HEK293 (cell line): ENCODE results near the gene SUMO1.

Source experiments
- CTCF ChIA-PET: fragments of 350-600 bp; formaldehyde crosslinking; extraction: SDS; loops from one replicate; lab custom pipeline; 2021; ENCODE audit warnings: antibody characterized with exemption; lab: Yijun Ruan, JAX
- POLR2A ChIA-PET: fragments of 300-600 bp; formaldehyde crosslinking; extraction: SDS; loops from one replicate; lab custom pipeline; 2020; ENCODE audit warnings: antibody characterized with exemption, inconsistent platforms; lab: Yijun Ruan, JAX
- H3K27ac ChIP-seq: fragments of 200-500 bp; sonication (Bioruptor generic); 2 replicates; pipeline ENCODE4 v1.5.1; 2014; ENCODE audit warnings: low read depth, low read length, control low read depth, inconsistent platforms; ENCODE audit errors: extremely low read depth
- H3K36me3 ChIP-seq, 2 experiments: fragments of 200-500 bp in 1 of 2; sonication (Bioruptor generic) in 1 of 2; 1 replicate in 1 of 2; 2 replicates in 1 of 2; pipeline ENCODE4 v1.5.1; 2014 to 2017; ENCODE audit warnings: inconsistent platforms in 2 of 2, low read length in 2 of 2; ENCODE audit not compliant: control insufficient read depth in 2 of 2, insufficient read depth in 1 of 2
- H3K4me1 ChIP-seq: fragments of 200-500 bp; sonication (Bioruptor generic); 2 replicates; pipeline ENCODE4 v1.5.1; 2014; ENCODE audit warnings: mild to moderate bottlenecking, low read length, inconsistent platforms; ENCODE audit not compliant: control insufficient read depth, insufficient read depth
- H3K4me3 ChIP-seq: 2 replicates; pipeline ENCODE4 v1.5.1; 2011; ENCODE audit warnings: low read depth, mild to moderate bottlenecking, control low read depth, low read length, moderate library complexity
- H3K9me3 ChIP-seq: fragments of 200-500 bp; sonication (Bioruptor generic); 2 replicates; pipeline ENCODE4 v1.5.1; 2014; ENCODE audit warnings: low read depth, low read length, inconsistent platforms; ENCODE audit not compliant: control insufficient read depth, insufficient read depth
- CTCF ChIP-seq: fragments of 450-650 bp; formaldehyde crosslinking; IDR thresholded peaks from 2 replicates; pipeline ENCODE4 v1.5.1; 2016; ENCODE audit warnings: missing biosample characterization, missing genetic modification characterization
- OSR2 ChIP-seq: fragments of 450-650 bp; formaldehyde crosslinking; IDR thresholded peaks from 2 replicates; pipeline ENCODE4 v1.5.1; 2016; ENCODE audit warnings: missing biosample characterization, missing genetic modification characterization
- OVOL3 ChIP-seq: fragments of 450-650 bp; formaldehyde crosslinking; IDR thresholded peaks from 2 replicates; pipeline ENCODE4 v1.5.1; 2016; ENCODE audit warnings: missing biosample characterization, missing genetic modification characterization
- PRDM2 ChIP-seq: fragments of 450-650 bp; formaldehyde crosslinking; IDR thresholded peaks from 2 replicates; pipeline ENCODE4 v1.5.1; 2016; ENCODE audit warnings: missing biosample characterization, missing genetic modification characterization, borderline replicate concordance
- PRDM6 ChIP-seq: fragments of 450-650 bp; formaldehyde crosslinking; IDR thresholded peaks from 2 replicates; pipeline ENCODE4 v1.5.1; 2017; ENCODE audit warnings: missing biosample characterization, missing genetic modification characterization
- SCRT1 ChIP-seq: fragments of 450-650 bp; formaldehyde crosslinking; IDR thresholded peaks from 2 replicates; pipeline ENCODE4 v1.5.1; 2016; ENCODE audit warnings: missing biosample characterization, missing genetic modification characterization, borderline replicate concordance
- SP7 ChIP-seq: fragments of 450-650 bp; formaldehyde crosslinking; IDR thresholded peaks from 2 replicates; pipeline ENCODE4 v1.5.1; 2016; ENCODE audit warnings: missing biosample characterization, missing genetic modification characterization
- ZBTB20 ChIP-seq: fragments of 450-650 bp; formaldehyde crosslinking; IDR thresholded peaks from 2 replicates; pipeline ENCODE4 v1.5.1; 2016; ENCODE audit warnings: missing biosample characterization, missing genetic modification characterization
- ZBTB44 ChIP-seq: fragments of 450-650 bp; IDR thresholded peaks from 2 replicates; pipeline ENCODE4 v1.5.1; 2018; ENCODE audit warnings: missing biosample characterization, mild to moderate bottlenecking, missing genetic modification characterization
- ZNF16 ChIP-seq: fragments of 450-650 bp; formaldehyde crosslinking; IDR thresholded peaks from 2 replicates; pipeline ENCODE4 v1.5.1; 2016; ENCODE audit warnings: low read depth, missing biosample characterization, missing genetic modification characterization
- ZNF214 ChIP-seq: fragments of 450-650 bp; formaldehyde crosslinking; IDR thresholded peaks from 2 replicates; pipeline ENCODE4 v1.5.1; 2017; ENCODE audit warnings: missing biosample characterization, mild to moderate bottlenecking, missing genetic modification characterization, borderline replicate concordance
- ZNF239 ChIP-seq: fragments of 450-650 bp; formaldehyde crosslinking; IDR thresholded peaks from 2 replicates; pipeline ENCODE4 v1.5.1; 2016; ENCODE audit warnings: missing biosample characterization, missing genetic modification characterization
- ZNF335 ChIP-seq: fragments of 450-650 bp; formaldehyde crosslinking; conservative IDR thresholded peaks from 2 replicates; pipeline ENCODE4 v1.5.1; 2016; ENCODE audit warnings: missing biosample characterization, missing genetic modification characterization
- ZNF394 ChIP-seq: fragments of 450-650 bp; formaldehyde crosslinking; IDR thresholded peaks from 2 replicates; pipeline ENCODE4 v1.5.1; 2016; ENCODE audit warnings: missing biosample characterization, missing genetic modification characterization, mild to moderate bottlenecking, moderate library complexity, borderline replicate concordance
- ZNF580 ChIP-seq: fragments of 450-650 bp; formaldehyde crosslinking; IDR thresholded peaks from 2 replicates; pipeline ENCODE4 v1.5.1; 2016; ENCODE audit warnings: missing biosample characterization, missing genetic modification characterization
- ZNF600 ChIP-seq: fragments of 450-650 bp; formaldehyde crosslinking; IDR thresholded peaks from 2 replicates; pipeline ENCODE4 v1.5.1; 2016; ENCODE audit warnings: missing biosample characterization, missing genetic modification characterization
- ZNF629 ChIP-seq: fragments of 450-650 bp; formaldehyde crosslinking; IDR thresholded peaks from 2 replicates; pipeline ENCODE4 v1.5.1; 2017; ENCODE audit warnings: missing biosample characterization, missing genetic modification characterization
- ZNF704 ChIP-seq: fragments of 450-650 bp; formaldehyde crosslinking; IDR thresholded peaks from 2 replicates; pipeline ENCODE4 v1.5.1; 2016; ENCODE audit warnings: missing biosample characterization, missing genetic modification characterization

The SUMO1 gene

GRCh38 chr2:202269585-202269984 is 31.2 kb upstream of the SUMO1 start (continued):
- TF ChIP-seq SCRT1 (tag by site-specific recombination) (peak; percentile 91), PRDM6 (peak; percentile 70), SP7 (tag by site-specific recombination) (0 out of 2 replicates have a peak, but pooled peaks have one; percentile 10)
- TF ChIP-seq, all 188 proteins: peak for 12

- peaks cover 6% of the 10 kb centered on the region for H3K4me1 ChIP-seq
- ChIA-PET POLR2A (no interaction called here), CTCF (interaction anchor here (3.2 kb wide), 1 partner anchor 11 kb away, joined by 21 read pairs; no protein-coding TSS in a partner anchor)
- TF ChIP-seq CTCF (tag by site-specific recombination) (no peak), ZNF394 (tag by site-specific recombination) (peak; percentile 27; the same call in 1 of the 2 replicates), ZNF214 (no peak), PRDM2 (no peak), ZNF16 (tag by site-specific recombination) (no peak), ZNF239 (no peak)
- no peak overlapping the region for H3K27ac ChIP-seq
- H3K36me3 ChIP-seq: peaks cover 3 to 4% of the 10 kb centered on the region in 2 experiments; a peak in 2 of 3 replicates
- peak overlapping the region; percentile 90 for H3K4me3 ChIP-seq
- no peaks in the 10 kb centered on the region for H3K9me3 ChIP-seq
Measured at GRCh38 chr2:202267495-202267894, 29.1 kb upstream of the SUMO1 start.

- ChIA-PET POLR2A (interaction anchor here (0.5 to 0.8 kb wide), 2 partner anchors 28 to 473 kb away, joined by 3 read pairs; no protein-coding TSS in a partner anchor), CTCF (interaction anchor here (0.9 kb wide), 1 partner anchor 46 kb away, joined by 3 read pairs; no protein-coding TSS in a partner anchor)
- TF ChIP-seq ZBTB20: peak; percentile 25; the same call in 1 of the 2 replicates
- peak; percentile 21; the same call in 1 of the 2 replicates for TF ChIP-seq ZNF580 (tag by site-specific recombination)
- TF ChIP-seq ZNF629 (tag by site-specific recombination): peak; percentile 93
- TF ChIP-seq ZNF600 (tag by site-specific recombination): peak; percentile 85; the same call in 1 of the 2 replicates
- TF ChIP-seq OSR2 (tag by site-specific recombination): no peak
- no peak for TF ChIP-seq ZNF704 (tag by site-specific recombination)
- no peak for TF ChIP-seq ZBTB44 (tag by site-specific recombination)
- 0 out of 2 replicates have a peak, but pooled peaks have one; percentile 18 for TF ChIP-seq OVOL3 (tag by site-specific recombination)
- peak; percentile 98 for TF ChIP-seq ZNF335 (tag by site-specific recombination)
- peak; percentile 99 for TF ChIP-seq ZNF394 (tag by site-specific recombination)
Measured at GRCh38 chr2:202265467-202266277, 27.3 kb upstream of the SUMO1 start, which contains the start of gene NOP58. TSS of gene NOP58 (plus strand) at chr2:202265763. CDS start at chr2:202265942, 179 bp downstream.

More at GRCh38 chr2:202265467-202266277, 27.3 kb upstream of the SUMO1 start, which contains the start of gene NOP58:
- Histone ChIP-seq H3K9me3 (no peaks in the 10 kb centered on the region), H3K4me1 (peaks cover 6% of the 10 kb centered on the region), H3K4me3 (peak within 1 kb of the TSS; percentile 90), H3K27ac (peak within 1 kb of the TSS; percentile 96), H3K36me3 (peaks cover 0 to 4% of the 10 kb centered on the region in 2 experiments; a peak in 1 of 3 replicates)
